Measurements from ENCODE around the gene NLRP6.

The NLRP6 gene

DNA sequence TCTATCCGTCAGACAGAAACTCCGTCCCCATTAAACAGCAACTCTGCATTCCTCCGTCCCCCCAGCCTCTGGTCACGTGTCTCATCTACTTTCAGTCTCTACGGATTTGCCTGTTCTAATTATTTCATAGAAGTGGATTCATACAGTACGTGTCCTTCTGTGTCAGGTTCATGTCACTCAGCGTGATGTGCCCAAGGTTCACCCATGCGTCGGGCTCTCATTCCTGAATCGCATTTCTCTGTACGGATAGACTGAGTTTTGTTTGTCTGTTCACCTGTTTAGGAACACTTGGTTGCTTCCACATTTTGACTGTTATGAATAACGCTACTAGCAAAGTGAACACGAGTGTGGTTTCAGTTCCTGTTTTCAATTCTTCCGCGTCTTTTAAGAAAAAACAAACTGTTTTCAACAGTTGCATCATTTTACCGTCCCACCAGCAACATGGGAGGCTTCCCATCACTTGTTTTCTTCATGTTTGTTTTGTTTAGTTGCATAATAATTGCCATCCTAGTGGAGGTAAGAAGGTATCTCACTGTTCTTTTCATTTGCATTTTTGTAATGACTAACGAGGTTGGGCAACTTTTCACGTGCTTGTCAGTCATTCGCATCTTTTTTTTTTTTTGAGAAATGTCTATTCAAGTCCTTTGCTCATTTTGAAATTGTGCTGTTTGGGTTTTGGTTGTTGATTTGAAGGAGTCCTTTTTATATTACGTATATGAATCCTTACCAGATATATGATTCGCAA is 8.9 kb upstream of the NLRP6 start:
- Mint-ChIP-seq H3K36me3 (ENCODE audit: low read depth) (no peaks in the 10 kb centered on the region), H3K27me3 (ENCODE audit: low read depth, poor library complexity) (peaks cover 28% of the 10 kb centered on the region), H3K9me3 (peaks cover 27% of the 10 kb centered on the region), H3K4me3 (no peak overlapping the region), H3K27ac (no peak overlapping the region), H3K4me1 (peaks cover 31% of the 10 kb centered on the region)
- TF ChIP-seq CTCF (IDR thresholded peaks at IDR 0.05), result no peak
- DNase-seq, result no peak

GRCh38 chr11:270451-271318 is 7.5 kb upstream of the NLRP6 start:
- H3K4me1 Mint-ChIP-seq, result peaks cover 31% of the 10 kb centered on the region
- no peaks in the 10 kb centered on the region for H3K36me3 Mint-ChIP-seq (ENCODE audit: low read depth)
- H3K9me3 Mint-ChIP-seq, result peaks cover 22% of the 10 kb centered on the region
- H3K4me3 Mint-ChIP-seq, result no peak overlapping the region
- no peak for TF ChIP-seq CTCF (IDR thresholded peaks at IDR 0.05)
- DNase-seq, result no peak
- peaks cover 28% of the 10 kb centered on the region for H3K27me3 Mint-ChIP-seq (ENCODE audit: low read depth, poor library complexity)
- H3K27ac Mint-ChIP-seq, result no peak overlapping the region

DNA sequence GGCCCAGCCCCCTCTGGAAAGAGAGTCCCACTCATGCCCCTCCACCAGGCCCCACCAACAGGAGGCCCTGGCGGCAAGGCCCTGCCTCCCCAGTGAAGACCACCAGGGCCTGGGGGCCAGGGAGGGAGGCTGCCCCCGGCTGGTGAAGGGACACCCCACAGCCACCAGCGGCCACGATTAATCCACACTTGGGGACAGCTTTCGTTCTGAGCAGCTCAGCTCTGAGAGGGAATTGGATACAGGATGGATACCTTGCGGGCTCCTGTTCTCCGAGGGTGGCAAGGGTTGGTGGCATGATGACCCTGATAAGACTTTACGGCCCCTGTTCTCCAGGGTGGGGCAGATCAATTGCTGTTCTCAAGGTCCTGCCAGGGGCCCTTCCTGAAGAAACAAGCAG is 6.9 kb upstream of the NLRP6 start:
- Mint-ChIP-seq H3K4me1 (peaks cover 31% of the 10 kb centered on the region), H3K4me3 (no peak overlapping the region), H3K27me3 (ENCODE audit: low read depth, poor library complexity) (peaks cover 28% of the 10 kb centered on the region), H3K9me3 (peaks cover 29% of the 10 kb centered on the region), H3K36me3 (ENCODE audit: low read depth) (no peaks in the 10 kb centered on the region), H3K27ac (no peak overlapping the region)
- DNase-seq, result no peak
- no peak for TF ChIP-seq CTCF (IDR thresholded peaks at IDR 0.05)

DNA sequence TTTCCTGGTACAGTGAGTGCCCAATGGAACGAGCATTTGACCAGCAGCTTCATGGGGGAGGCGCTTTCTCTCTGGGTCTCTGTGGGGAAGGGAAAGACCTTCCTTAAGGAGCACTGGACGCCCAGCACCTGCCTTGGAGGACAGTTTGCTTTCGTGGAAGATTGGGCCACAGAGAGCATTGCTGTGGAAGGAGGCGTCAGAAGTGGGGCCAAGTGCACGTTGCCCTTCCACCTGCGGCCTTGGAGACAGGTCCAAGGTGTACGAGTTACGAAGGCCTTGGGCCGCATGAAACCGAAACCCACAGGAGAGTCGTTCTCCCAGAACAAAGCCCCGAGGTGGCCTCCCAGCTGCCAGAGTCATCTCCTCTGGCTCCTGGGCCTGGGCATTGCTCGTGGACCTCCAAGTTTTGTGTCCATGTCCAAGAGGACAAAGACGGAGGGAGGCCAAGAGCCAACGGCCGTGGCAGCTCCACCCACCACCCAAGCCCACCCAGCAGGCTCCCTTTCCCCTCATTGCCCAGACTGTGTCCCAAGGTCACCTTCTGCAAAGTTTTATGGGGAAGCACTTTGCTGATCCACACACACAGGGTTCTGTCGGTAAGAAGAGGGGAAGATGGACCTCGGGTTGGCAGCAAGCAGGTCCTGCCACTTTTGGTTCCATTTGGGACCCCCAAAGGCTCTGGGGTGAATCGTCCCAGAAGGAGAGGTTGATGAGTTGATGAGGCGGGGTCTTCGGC is 5.8 kb upstream of the NLRP6 start:
- Mint-ChIP-seq H3K9me3 (peaks cover 30% of the 10 kb centered on the region), H3K27me3 (ENCODE audit: low read depth, poor library complexity) (peaks cover 28% of the 10 kb centered on the region), H3K4me1 (peaks cover 31% of the 10 kb centered on the region), H3K36me3 (ENCODE audit: low read depth) (no peaks in the 10 kb centered on the region), H3K27ac (no peak overlapping the region), H3K4me3 (no peak overlapping the region)
- DNase-seq, result no peak
- TF ChIP-seq CTCF (IDR thresholded peaks at IDR 0.05), result no peak

DNA sequence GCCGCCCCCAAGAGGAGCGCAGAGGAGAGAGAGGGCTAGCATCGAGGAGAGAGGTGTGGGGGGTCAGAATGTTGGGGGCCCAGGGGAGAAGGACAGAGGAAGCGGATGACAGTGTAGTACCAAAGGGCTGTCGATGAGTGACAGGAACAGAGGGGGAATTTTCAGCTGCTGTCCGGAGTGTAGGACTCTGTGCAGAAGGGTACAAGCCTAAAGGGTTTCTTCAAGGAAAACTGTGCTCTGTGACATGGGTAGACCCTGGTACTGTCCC is 5.3 kb upstream of the NLRP6 start:
- TF ChIP-seq CTCF (IDR thresholded peaks at IDR 0.05), result no peak
- H3K27ac Mint-ChIP-seq, result no peak overlapping the region
- peaks cover 34% of the 10 kb centered on the region for H3K9me3 Mint-ChIP-seq
- peaks cover 36% of the 10 kb centered on the region for H3K4me1 Mint-ChIP-seq
- DNase-seq, result no peak
- H3K36me3 Mint-ChIP-seq (ENCODE audit: low read depth), result peaks cover 3% of the 10 kb centered on the region
- peaks cover 27% of the 10 kb centered on the region for H3K27me3 Mint-ChIP-seq (ENCODE audit: low read depth, poor library complexity)
- no peak overlapping the region for H3K4me3 Mint-ChIP-seq
